ENCODE data around the gene PLXNA4. TPM values are rescaled to one million over a fixed set of nuclear protein-coding genes. Genes with fewer than 3 reads are reported as not detected.

The PLXNA4 gene
- total and polyA plus RNA-seq, 4 donors: 0.04 to 1.1 (median 0.41) TPM

DNA sequence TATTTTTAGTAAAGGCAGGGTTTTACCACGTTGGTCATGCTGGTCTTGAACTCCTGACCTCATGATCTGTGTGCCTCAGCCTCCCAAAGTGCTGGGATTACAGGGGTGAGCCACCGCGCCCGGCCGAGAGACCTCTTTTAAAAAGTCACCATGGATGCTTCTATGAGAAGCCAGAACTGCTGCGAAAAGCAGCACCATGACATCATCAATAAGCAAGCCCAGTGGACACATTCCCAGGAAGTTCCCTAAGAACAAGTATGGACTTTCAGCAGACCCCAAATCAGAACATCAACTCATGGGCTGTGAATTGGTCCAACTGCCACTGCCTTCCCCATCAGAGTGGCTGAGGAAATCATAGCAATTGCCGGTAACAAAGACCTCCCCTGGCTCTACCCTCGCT lies 93.4 kb downstream of the PLXNA4 start:
- H3K27me3 ChIP-seq (ENCODE audit: control insufficient read depth in 4 of 4, insufficient read depth in 4 of 4, low read length in 3 of 4): peaks cover 0 to 3% (median 0%) of the 10 kb centered on the region in 4 donors
- H3K36me3 ChIP-seq (ENCODE audit: control insufficient read depth in 4 of 4, insufficient read depth in 3 of 4, low read depth in 1 of 4, low read length in 3 of 4): no peaks in the 10 kb centered on the region
- no peak overlapping the region for H3K9ac ChIP-seq (ENCODE audit: low read depth in 1 of 2, low read length in 2 of 2)
- TF ChIP-seq RXRA (IDR thresholded peaks at IDR 0.05) (no peak), FOXA1 (IDR thresholded peaks at IDR 0.05) (no peak), FOXA2 (IDR thresholded peaks at IDR 0.05) (no peak)
- TF ChIP-seq, protein P1, sequence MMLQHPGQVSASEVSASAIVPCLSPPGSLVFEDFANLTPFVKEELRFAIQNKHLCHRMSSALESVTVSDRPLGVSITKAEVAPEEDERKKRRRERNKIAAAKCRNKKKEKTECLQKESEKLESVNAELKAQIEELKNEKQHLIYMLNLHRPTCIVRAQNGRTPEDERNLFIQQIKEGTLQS (IDR thresholded peaks at IDR 0.05): no peak
- H3K27ac ChIP-seq (ENCODE audit: low read depth in 1 of 2, low read length in 2 of 2): no peak overlapping the region
- no peak for DNase-seq (ENCODE audit: low spot score)
- no peak overlapping the region for H3K4me3 ChIP-seq (ENCODE audit: low read depth in 1 of 3, low read length in 3 of 3)
- no peaks in the 10 kb centered on the region for H3K9me3 ChIP-seq (ENCODE audit: control insufficient read depth in 4 of 4, low read length in 3 of 4)
- H3K4me1 ChIP-seq (ENCODE audit: control insufficient read depth in 4 of 4, insufficient read depth in 4 of 4, low read length in 3 of 4): no peaks in the 10 kb centered on the region
- 90% methylated on average over 8 of the region's 8 CpGs for WGBS

DNA sequence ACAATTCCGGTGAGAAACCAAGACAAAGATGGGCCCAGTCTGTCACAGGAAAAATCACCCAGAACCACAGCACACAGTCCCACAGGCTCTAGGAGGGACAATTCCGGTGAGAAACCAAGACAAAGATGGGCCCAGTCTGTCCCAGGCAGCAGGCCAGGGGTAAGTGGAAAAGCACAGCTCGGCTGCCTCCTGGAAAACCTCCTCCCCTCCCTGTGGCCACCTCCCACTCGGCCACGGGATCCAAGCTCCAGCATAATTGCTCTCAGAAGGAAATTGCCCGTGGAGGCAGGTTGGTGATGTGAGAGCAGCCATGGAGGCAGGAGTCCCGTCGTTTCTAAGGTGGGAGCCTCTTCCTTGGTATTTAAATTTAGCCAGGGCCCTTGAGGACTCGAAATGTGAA lies 95.7 kb downstream of the PLXNA4 start:
- Histone ChIP-seq H3K9me3 (ENCODE audit: control insufficient read depth in 4 of 4, low read length in 3 of 4) (no peaks in the 10 kb centered on the region), H3K4me3 (ENCODE audit: low read depth in 1 of 3, low read length in 3 of 3) (no peak overlapping the region), H3K4me1 (ENCODE audit: control insufficient read depth in 4 of 4, insufficient read depth in 4 of 4, low read length in 3 of 4) (no peaks in the 10 kb centered on the region), H3K27me3 (ENCODE audit: control insufficient read depth in 4 of 4, insufficient read depth in 4 of 4, low read length in 3 of 4) (peaks cover 0 to 3% (median 0%) of the 10 kb centered on the region in 4 donors), H3K36me3 (ENCODE audit: control insufficient read depth in 4 of 4, insufficient read depth in 3 of 4, low read depth in 1 of 4, low read length in 3 of 4) (no peaks in the 10 kb centered on the region), H3K27ac (ENCODE audit: low read depth in 1 of 2, low read length in 2 of 2) (no peak overlapping the region), H3K9ac (ENCODE audit: low read depth in 1 of 2, low read length in 2 of 2) (no peak overlapping the region)
- TF ChIP-seq HNF4G (IDR thresholded peaks at IDR 0.05): no peak
- DNase-seq (ENCODE audit: low spot score): no peak
- WGBS: 75% methylated on average over 9 of the region's 9 CpGs

DNA sequence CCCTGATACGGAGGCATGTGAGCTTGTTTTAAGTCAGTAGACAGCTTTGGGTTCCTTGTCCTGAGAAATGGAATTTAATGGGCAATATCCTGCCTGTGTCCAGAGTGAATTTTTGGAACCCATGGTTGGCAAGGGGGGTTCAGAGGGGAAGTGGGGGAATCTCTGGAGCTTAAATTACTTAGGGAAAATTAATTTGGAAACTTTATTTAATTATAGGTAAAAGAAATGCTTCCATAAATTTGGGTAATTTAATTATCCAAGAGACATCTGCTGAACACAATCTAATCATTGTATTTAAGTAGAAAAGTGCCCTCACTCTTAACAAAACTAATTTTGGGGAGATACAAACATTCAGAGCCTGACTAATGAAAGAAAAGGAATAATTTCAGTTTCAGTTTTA lies 99.7 kb downstream of the PLXNA4 start:
- Histone ChIP-seq H3K27ac (ENCODE audit: low read depth in 1 of 2, low read length in 2 of 2) (no peak overlapping the region), H3K27me3 (ENCODE audit: control insufficient read depth in 4 of 4, insufficient read depth in 4 of 4, low read length in 3 of 4) (no peaks in the 10 kb centered on the region), H3K36me3 (ENCODE audit: control insufficient read depth in 4 of 4, insufficient read depth in 3 of 4, low read depth in 1 of 4, low read length in 3 of 4) (no peaks in the 10 kb centered on the region), H3K4me1 (ENCODE audit: control insufficient read depth in 4 of 4, insufficient read depth in 4 of 4, low read length in 3 of 4) (no peaks in the 10 kb centered on the region), H3K4me3 (ENCODE audit: low read depth in 1 of 3, low read length in 3 of 3) (no peak overlapping the region), H3K9ac (ENCODE audit: low read depth in 1 of 2, low read length in 2 of 2) (no peak overlapping the region), H3K9me3 (ENCODE audit: control insufficient read depth in 4 of 4, low read length in 3 of 4) (no peaks in the 10 kb centered on the region)
- 82% methylated on average over 1 of the region's 1 CpG for WGBS
- no peak for DNase-seq (ENCODE audit: low spot score)
- TF ChIP-seq YY1 (IDR thresholded peaks at IDR 0.05): no peak
- no peak for TF ChIP-seq TAF1 (conservative IDR thresholded peaks at IDR 0.05)
- no peak for TF ChIP-seq SP1 (IDR thresholded peaks at IDR 0.05)
- no peak for TF ChIP-seq EGR1 (IDR thresholded peaks at IDR 0.05; ENCODE audit: low read depth in 2 of 2)
- no peak for TF ChIP-seq FOXA1 (IDR thresholded peaks at IDR 0.05)
- TF ChIP-seq, protein P1 (IDR thresholded peaks at IDR 0.05): no peak
- TF ChIP-seq GABPA (IDR thresholded peaks at IDR 0.05 in 1 of 2, conservative IDR thresholded peaks at IDR 0.05 in 1 of 2): no peak
- no peak for TF ChIP-seq JUND (IDR thresholded peaks at IDR 0.05)
- TF ChIP-seq, protein P2, sequence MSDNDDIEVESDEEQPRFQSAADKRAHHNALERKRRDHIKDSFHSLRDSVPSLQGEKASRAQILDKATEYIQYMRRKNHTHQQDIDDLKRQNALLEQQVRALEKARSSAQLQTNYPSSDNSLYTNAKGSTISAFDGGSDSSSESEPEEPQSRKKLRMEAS (IDR thresholded peaks at IDR 0.05): no peak
- no peak for TF ChIP-seq HNF4A (conservative IDR thresholded peaks at IDR 0.05)
- no peak for TF ChIP-seq RAD21 (IDR thresholded peaks at IDR 0.05)
- TF ChIP-seq RXRA (IDR thresholded peaks at IDR 0.05): no peak
- TF ChIP-seq FOXA2 (IDR thresholded peaks at IDR 0.05): no peak
- TF ChIP-seq, protein P3, sequence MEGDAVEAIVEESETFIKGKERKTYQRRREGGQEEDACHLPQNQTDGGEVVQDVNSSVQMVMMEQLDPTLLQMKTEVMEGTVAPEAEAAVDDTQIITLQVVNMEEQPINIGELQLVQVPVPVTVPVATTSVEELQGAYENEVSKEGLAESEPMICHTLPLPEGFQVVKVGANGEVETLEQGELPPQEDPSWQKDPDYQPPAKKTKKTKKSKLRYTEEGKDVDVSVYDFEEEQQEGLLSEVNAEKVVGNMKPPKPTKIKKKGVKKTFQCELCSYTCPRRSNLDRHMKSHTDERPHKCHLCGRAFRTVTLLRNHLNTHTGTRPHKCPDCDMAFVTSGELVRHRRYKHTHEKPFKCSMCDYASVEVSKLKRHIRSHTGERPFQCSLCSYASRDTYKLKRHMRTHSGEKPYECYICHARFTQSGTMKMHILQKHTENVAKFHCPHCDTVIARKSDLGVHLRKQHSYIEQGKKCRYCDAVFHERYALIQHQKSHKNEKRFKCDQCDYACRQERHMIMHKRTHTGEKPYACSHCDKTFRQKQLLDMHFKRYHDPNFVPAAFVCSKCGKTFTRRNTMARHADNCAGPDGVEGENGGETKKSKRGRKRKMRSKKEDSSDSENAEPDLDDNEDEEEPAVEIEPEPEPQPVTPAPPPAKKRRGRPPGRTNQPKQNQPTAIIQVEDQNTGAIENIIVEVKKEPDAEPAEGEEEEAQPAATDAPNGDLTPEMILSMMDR (IDR thresholded peaks at IDR 0.05; ENCODE audit: low read depth, low read length, missing input control): no peak
- no peak for TF ChIP-seq NR2F2 (IDR thresholded peaks at IDR 0.05)
- no peak for TF ChIP-seq HNF4G (IDR thresholded peaks at IDR 0.05)
- TF ChIP-seq, protein P4, sequence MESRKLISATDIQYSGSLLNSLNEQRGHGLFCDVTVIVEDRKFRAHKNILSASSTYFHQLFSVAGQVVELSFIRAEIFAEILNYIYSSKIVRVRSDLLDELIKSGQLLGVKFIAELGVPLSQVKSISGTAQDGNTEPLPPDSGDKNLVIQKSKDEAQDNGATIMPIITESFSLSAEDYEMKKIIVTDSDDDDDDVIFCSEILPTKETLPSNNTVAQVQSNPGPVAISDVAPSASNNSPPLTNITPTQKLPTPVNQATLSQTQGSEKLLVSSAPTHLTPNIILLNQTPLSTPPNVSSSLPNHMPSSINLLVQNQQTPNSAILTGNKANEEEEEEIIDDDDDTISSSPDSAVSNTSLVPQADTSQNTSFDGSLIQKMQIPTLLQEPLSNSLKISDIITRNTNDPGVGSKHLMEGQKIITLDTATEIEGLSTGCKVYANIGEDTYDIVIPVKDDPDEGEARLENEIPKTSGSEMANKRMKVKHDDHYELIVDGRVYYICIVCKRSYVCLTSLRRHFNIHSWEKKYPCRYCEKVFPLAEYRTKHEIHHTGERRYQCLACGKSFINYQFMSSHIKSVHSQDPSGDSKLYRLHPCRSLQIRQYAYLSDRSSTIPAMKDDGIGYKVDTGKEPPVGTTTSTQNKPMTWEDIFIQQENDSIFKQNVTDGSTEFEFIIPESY (IDR thresholded peaks at IDR 0.05): no peak
- TF ChIP-seq, protein P5, sequence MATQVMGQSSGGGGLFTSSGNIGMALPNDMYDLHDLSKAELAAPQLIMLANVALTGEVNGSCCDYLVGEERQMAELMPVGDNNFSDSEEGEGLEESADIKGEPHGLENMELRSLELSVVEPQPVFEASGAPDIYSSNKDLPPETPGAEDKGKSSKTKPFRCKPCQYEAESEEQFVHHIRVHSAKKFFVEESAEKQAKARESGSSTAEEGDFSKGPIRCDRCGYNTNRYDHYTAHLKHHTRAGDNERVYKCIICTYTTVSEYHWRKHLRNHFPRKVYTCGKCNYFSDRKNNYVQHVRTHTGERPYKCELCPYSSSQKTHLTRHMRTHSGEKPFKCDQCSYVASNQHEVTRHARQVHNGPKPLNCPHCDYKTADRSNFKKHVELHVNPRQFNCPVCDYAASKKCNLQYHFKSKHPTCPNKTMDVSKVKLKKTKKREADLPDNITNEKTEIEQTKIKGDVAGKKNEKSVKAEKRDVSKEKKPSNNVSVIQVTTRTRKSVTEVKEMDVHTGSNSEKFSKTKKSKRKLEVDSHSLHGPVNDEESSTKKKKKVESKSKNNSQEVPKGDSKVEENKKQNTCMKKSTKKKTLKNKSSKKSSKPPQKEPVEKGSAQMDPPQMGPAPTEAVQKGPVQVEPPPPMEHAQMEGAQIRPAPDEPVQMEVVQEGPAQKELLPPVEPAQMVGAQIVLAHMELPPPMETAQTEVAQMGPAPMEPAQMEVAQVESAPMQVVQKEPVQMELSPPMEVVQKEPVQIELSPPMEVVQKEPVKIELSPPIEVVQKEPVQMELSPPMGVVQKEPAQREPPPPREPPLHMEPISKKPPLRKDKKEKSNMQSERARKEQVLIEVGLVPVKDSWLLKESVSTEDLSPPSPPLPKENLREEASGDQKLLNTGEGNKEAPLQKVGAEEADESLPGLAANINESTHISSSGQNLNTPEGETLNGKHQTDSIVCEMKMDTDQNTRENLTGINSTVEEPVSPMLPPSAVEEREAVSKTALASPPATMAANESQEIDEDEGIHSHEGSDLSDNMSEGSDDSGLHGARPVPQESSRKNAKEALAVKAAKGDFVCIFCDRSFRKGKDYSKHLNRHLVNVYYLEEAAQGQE (IDR thresholded peaks at IDR 0.05): no peak
